Peyer's patch (tissue), 4 donors: ENCODE measurements around the gene ANKDD1A. TPM values are rescaled to one million over a fixed set of nuclear protein-coding genes. Genes with fewer than 3 reads are reported as not detected.
A peak's percentile ranks its signal among the peaks of the same experiment; 100 is the strongest.

Source experiments
- DNase-seq, 3 donors: peaks; one replicate each; pipeline ENCODE4 v3.0.0-alpha.2; 2017 to 2019
- H3K27ac ChIP-seq, 4 donors: fragments of 200-600 bp; sonication (generic); one replicate each; pipeline ENCODE4 v1.5.1; 2016 to 2019
- H3K27me3 ChIP-seq, 2 donors: fragments of 200-600 bp; sonication (generic); one replicate each; pipeline ENCODE4 v1.5.1; 2019
- H3K36me3 ChIP-seq, 3 donors: fragments of 200-600 bp; sonication (generic); one replicate each; pipeline ENCODE4 v1.5.1; 2016 to 2019
- H3K4me1 ChIP-seq, 4 donors: fragments of 200-600 bp; sonication (generic); one replicate each; pipeline ENCODE4 v1.5.1; 2016 to 2019
- H3K4me3 ChIP-seq, 4 donors: fragments of 200-600 bp; sonication (generic); 1 replicate in 3 of 4; 2 replicates in 1 of 4; pipeline ENCODE4 v1.5.1; 2016 to 2019; ENCODE audit warnings: mild to moderate bottlenecking in 1 of 4
- H3K9me3 ChIP-seq, 4 donors: fragments of 200-600 bp; sonication (generic); one replicate each; pipeline ENCODE4 v1.5.1; 2016 to 2019; ENCODE audit warnings: mild to moderate bottlenecking in 1 of 4
- CTCF ChIP-seq, 6 experiments: fragments of 450-650 bp in 4 of 6; fragments of 200-600 bp in 2 of 6; sonication (generic) in 1 of 6; IDR thresholded peaks; one replicate each; pipeline ENCODE4 v1.5.1; 2017 to 2019; ENCODE audit warnings: antibody characterized with exemption in 6 of 6, mild to moderate bottlenecking in 3 of 6, moderate library complexity in 1 of 6
- POLR2A ChIP-seq, 2 donors: fragments of 450-650 bp; IDR thresholded peaks; one replicate each; pipeline ENCODE4 v1.5.1; 2017; ENCODE audit warnings: antibody characterized with exemption in 2 of 2, mild to moderate bottlenecking in 2 of 2, moderate library complexity in 2 of 2
- total RNA-seq, 4 donors: library from RNA; depleted of rRNA; stranded (reverse); fragments of >200 nt; gene quantifications; one replicate each; pipeline ENCODE4 v1.1.0, GENCODE V29; 2016

The ANKDD1A gene
- total RNA-seq, 4 donors from 2014 or later = 3.9 to 13.2 (median 5.3) TPM

- no peak for DNase-seq
Observed at GRCh38 chr15:64907991-64908390, 3.7 kb upstream of the ANKDD1A start.

GRCh38 chr15:64909546-64909945, 2.2 kb upstream of the ANKDD1A start:
- no peak for DNase-seq
- TF ChIP-seq POLR2A (IDR thresholded peaks at IDR 0.05) (no peak), CTCF (IDR thresholded peaks at IDR 0.05) (no peak)
- Histone ChIP-seq H3K4me3 (no peak overlapping the region), H3K36me3 (no peaks in the 10 kb centered on the region), H3K9me3 (no peaks in the 10 kb centered on the region), H3K27ac (no peak overlapping the region), H3K27me3 (no peaks in the 10 kb centered on the region), H3K4me1 (peaks cover 0 to 12% (median 0%) of the 10 kb centered on the region in 4 donors)

More at GRCh38 chr15:64907991-64908390, 3.7 kb upstream of the ANKDD1A start:
- Histone ChIP-seq H3K27ac (no peak overlapping the region), H3K4me1 (peaks cover 0 to 12% (median 0%) of the 10 kb centered on the region in 4 donors), H3K27me3 (no peaks in the 10 kb centered on the region), H3K36me3 (no peaks in the 10 kb centered on the region), H3K9me3 (no peaks in the 10 kb centered on the region), H3K4me3 (no peak overlapping the region)
- no peak for TF ChIP-seq CTCF (IDR thresholded peaks at IDR 0.05)
- no peak for TF ChIP-seq POLR2A (IDR thresholded peaks at IDR 0.05)

GRCh38 chr15:64912379-64913325, 950 bp downstream of the ANKDD1A start:
- no peak for DNase-seq
- TF ChIP-seq CTCF (IDR thresholded peaks at IDR 0.05) (no peak), POLR2A (IDR thresholded peaks at IDR 0.05) (no peak)
- H3K4me3 ChIP-seq = peak overlapping the region in 3 of 4 donors; percentile 38 to 64 (median 49)
- H3K4me1 ChIP-seq = peaks cover 0 to 4% (median 0%) of the 10 kb centered on the region in 4 donors
- peak overlapping the region in 1 of 4 donors; percentile 8 for H3K27ac ChIP-seq
- no peaks in the 10 kb centered on the region for H3K9me3 ChIP-seq
- no peaks in the 10 kb centered on the region for H3K27me3 ChIP-seq
- no peaks in the 10 kb centered on the region for H3K36me3 ChIP-seq

- DNase-seq = no peak
- Histone ChIP-seq H3K27me3 (no peaks in the 10 kb centered on the region), H3K9me3 (no peaks in the 10 kb centered on the region), H3K4me1 (peaks cover 0 to 4% (median 0%) of the 10 kb centered on the region in 4 donors), H3K36me3 (no peaks in the 10 kb centered on the region), H3K4me3 (no peak overlapping the region), H3K27ac (no peak overlapping the region)
- TF ChIP-seq POLR2A (IDR thresholded peaks at IDR 0.05) (no peak), CTCF (IDR thresholded peaks at IDR 0.05) (no peak)
Observed at GRCh38 chr15:64915518-64916227, 4.0 kb downstream of the ANKDD1A start.

GRCh38 chr15:64916365-64916764, 4.7 kb downstream of the ANKDD1A start:
- Histone ChIP-seq H3K4me3 (no peak overlapping the region), H3K27me3 (no peaks in the 10 kb centered on the region), H3K9me3 (no peaks in the 10 kb centered on the region), H3K27ac (no peak overlapping the region), H3K4me1 (peaks cover 0 to 1% (median 0%) of the 10 kb centered on the region in 4 donors), H3K36me3 (no peaks in the 10 kb centered on the region)
- TF ChIP-seq CTCF (IDR thresholded peaks at IDR 0.05) (no peak), POLR2A (IDR thresholded peaks at IDR 0.05) (no peak)
- DNase-seq = no peak
